Heart left ventricle (tissue), 16 donors: Measurements from ENCODE around the gene NOVA2. TPM values are rescaled to one million over a fixed set of nuclear protein-coding genes. Genes with fewer than 3 reads are reported as not detected.

ENCODE experiments used
- ATAC-seq, 4 donors: fragments of 200-7000 bp; cut with Tn5 transposase; one replicate each; pipeline ENCODE4 v1.9.1; 2020 to 2022; ENCODE audit warnings: moderate library complexity in 4 of 4, mild to moderate bottlenecking in 3 of 4, moderate number of reproducible peaks in 1 of 4
- DNase-seq, 5 donors: peaks; one replicate each; pipeline ENCODE4 v3.0.0-alpha.2; 2020
- H3K27ac ChIP-seq, 12 donors: fragments of 200-600 bp; sonication (generic) in 4 of 12; one replicate each; pipeline versions ENCODE4 v1.5.0 to v1.8.0; 2016 to 2022; ENCODE audit warnings: mild to moderate bottlenecking in 2 of 12
- H3K27me3 ChIP-seq, 9 donors: fragments of 200-600 bp; sonication (generic) in 2 of 9; one replicate each; pipeline versions ENCODE4 v1.5.1 to v1.8.0; 2016 to 2022; ENCODE audit warnings: mild to moderate bottlenecking in 3 of 9
- H3K36me3 ChIP-seq, 9 donors: fragments of 200-600 bp; sonication (generic) in 2 of 9; one replicate each; pipeline versions ENCODE4 v1.5.0 to v1.8.0; 2018 to 2022; ENCODE audit warnings: mild to moderate bottlenecking in 2 of 9
- H3K4me1 ChIP-seq, 12 donors: fragments of 200-600 bp; sonication (generic) in 4 of 12; one replicate each; pipeline versions ENCODE4 v1.5.0 to v1.8.0; 2016 to 2022; ENCODE audit warnings: mild to moderate bottlenecking in 3 of 12
- H3K4me3 ChIP-seq, 12 donors: fragments of 200-600 bp; sonication (generic) in 4 of 12; one replicate each; pipeline versions ENCODE4 v1.5.0 to v1.8.0; 2017 to 2022; ENCODE audit warnings: mild to moderate bottlenecking in 9 of 12, moderate library complexity in 4 of 12
- H3K9me3 ChIP-seq, 12 donors: fragments of 200-600 bp; sonication (generic) in 4 of 12; one replicate each; pipeline versions ENCODE4 v1.5.0 to v1.8.0; 2016 to 2022; ENCODE audit warnings: mild to moderate bottlenecking in 1 of 12
- CTCF ChIP-seq, 12 donors: fragments of 200-600 bp; sonication (generic) in 4 of 12; IDR thresholded peaks; one replicate each; pipeline versions ENCODE4 v1.5.0 to v1.8.0; 2018 to 2022; ENCODE audit warnings: antibody characterized with exemption in 12 of 12, mild to moderate bottlenecking in 5 of 12
- POLR2A ChIP-seq, 2 donors: fragments of 450-650 bp; IDR thresholded peaks; one replicate each; pipeline ENCODE4 v1.6.1; 2017; ENCODE audit warnings: antibody characterized with exemption in 2 of 2, mild to moderate bottlenecking in 2 of 2, moderate library complexity in 2 of 2
- WGBS, 4 donors: extraction: QIAGEN DNeasy Blood & Tissue Kit in 2 of 4; methylation state at CpG; one replicate each; pipeline versions ENCODE4 v1.1.5 to v1.1.7; 2013 to 2018; 5-methylcytosine and 5-hydroxymethylcytosine counted together
- intact Hi-C, 10 donors: fragments of 100-400 bp; cut with DNase I; formaldehyde crosslinking; loops; one replicate each; pipeline versions ENCODE4 v1.11.1 to v1.14.2; 2022
- polyA plus RNA-seq, 2 donors: library from polyadenylated mRNA; stranded (reverse); fragments of 200-250 nt; gene quantifications; one replicate each; pipeline ENCODE4 v1.2.3, GENCODE V29; 2013
- total RNA-seq, 9 donors: library from RNA; depleted of rRNA in 2 of 9; stranded (reverse); fragments of >200 nt in 2 of 9; fragmentation: NEBNext Ultra II Directional in 3 of 9; extraction: Animal tissue kit (Norgen Biotek cat#: 25700) in 3 of 9; gene quantifications; one replicate each; pipeline versions ENCODE4 v1.1.0 to v1.2.4, GENCODE V29; 2016 to 2023
- donor health status: ischemic (EF 13 %, LVEDD 7.1; RV severe dilation, severe dysfunction).
- donor health status: healthy with polysubstance abuse.
- donor health status: DM: no; HTN: yes; CAD: no.
- donor health status: DM: no; HTN: no; CAD: no.
- donor health status: ischemic (EF 25% LVEDD 6.9; RV normal size, moderate dysfunction).
- donor health status: ischemic (EF 25% LVEDD 5.7; RV mildly dilated, moderate dysfunction).
- donor health status: healthy.
- donor health status: DM: yes; HTN: yes; CAD: no.
- donor health status: ischemic (EF 35%, LVEDD 5.7; RV mildly dilated, moderate dysfunction).
- donor health status: nonischemic (EF 11% LVEDD 7.7; RV severe dilation, severe dysfunction).
- donor health status: DM: yes; HTN: yes; CAD: no.
- donor health status: PGD.
- donor health status: ischemic (EF 29% LVEDD 5.4; RV normal size, mild dysfunction).
- donor health status: nonischemic (EF 23%, LVEDD 6.1; RV moderate dilation, normal function).

NOVA2 gene
- total and polyA plus RNA-seq, 11 donors, result 2.2 to 10.0 (median 4.8) TPM

GRCh38 chr19:45972081-45972946 lies 1.4 kb downstream of the NOVA2 start:
- WGBS, 4 donors, result 14 to 19% (median 17%) methylated on average over 18 of the region's 18 CpGs
- intact Hi-C loops, result no loop called here
- H3K4me1 ChIP-seq, result peaks cover 0 to 28% (median 6%) of the 10 kb centered on the region in 12 donors
- TF ChIP-seq POLR2A (IDR thresholded peaks at IDR 0.05), result peak in 1 of 2 donors; percentile 31
- TF ChIP-seq CTCF (IDR thresholded peaks at IDR 0.05), result no peak
- no peaks in the 10 kb centered on the region for H3K9me3 ChIP-seq
- ATAC-seq (peak; percentile 48 to 87 (median 54)), DNase-seq (peak in 3 of 5 donors; percentile 45 to 59 (median 48))
- peak overlapping the region; percentile 32 to 68 (median 57) for H3K4me3 ChIP-seq
- H3K27ac ChIP-seq, result peak overlapping the region; percentile 52 to 92 (median 82)
- peaks cover 8 to 60% (median 40%) of the 10 kb centered on the region in 9 donors for H3K27me3 ChIP-seq
- peaks cover 0 to 2% (median 0%) of the 10 kb centered on the region in 9 donors for H3K36me3 ChIP-seq

- intact Hi-C loops, result loop anchor here in 2 of 10 donors (1.0 to 2.0 kb wide), 2 partner anchors 15 kb away; no protein-coding TSS in a partner anchor
- peaks cover 8 to 57% (median 40%) of the 10 kb centered on the region in 9 donors for H3K27me3 ChIP-seq
- H3K4me3 ChIP-seq, result peak overlapping the region in 11 of 12 donors; percentile 43 to 68 (median 58)
- DNase-seq (peak in 4 of 5 donors; percentile 29 to 66 (median 55)), ATAC-seq (peak in 3 of 4 donors; percentile 49 to 66 (median 53))
- peaks cover 0 to 28% (median 6%) of the 10 kb centered on the region in 12 donors for H3K4me1 ChIP-seq
- no peaks in the 10 kb centered on the region for H3K9me3 ChIP-seq
- WGBS, 4 donors, result 8 to 19% (median 9%) methylated on average over 11 of the region's 11 CpGs
- TF ChIP-seq CTCF (IDR thresholded peaks at IDR 0.05) (no peak), POLR2A (IDR thresholded peaks at IDR 0.05) (no peak)
- H3K36me3 ChIP-seq, result peaks cover 0 to 2% (median 0%) of the 10 kb centered on the region in 9 donors
- peak overlapping the region in 11 of 12 donors; percentile 56 to 92 (median 85) for H3K27ac ChIP-seq
Observed at GRCh38 chr19:45971260-45971902, 2.3 kb downstream of the NOVA2 start.

- Histone ChIP-seq H3K36me3 (peaks cover 0 to 2% (median 0%) of the 10 kb centered on the region in 9 donors), H3K27ac (peak overlapping the region in 1 of 12 donors; percentile 9), H3K27me3 (peaks cover 6 to 46% (median 33%) of the 10 kb centered on the region in 9 donors), H3K4me1 (peaks cover 0 to 28% (median 6%) of the 10 kb centered on the region in 12 donors), H3K9me3 (no peaks in the 10 kb centered on the region), H3K4me3 (no peak overlapping the region)
- 65 to 76% (median 71%) methylated on average over 5 of the region's 5 CpGs for WGBS, 4 donors
- no peak for ATAC-seq
- no peak for TF ChIP-seq CTCF (IDR thresholded peaks at IDR 0.05)
- no peak for TF ChIP-seq POLR2A (IDR thresholded peaks at IDR 0.05)
- no peak for DNase-seq
- intact Hi-C loops, result loop anchor here in 1 of 10 donors (2.0 kb wide), 1 partner anchor 13 kb away; no protein-coding TSS in a partner anchor
Observed at GRCh38 chr19:45969676-45970075, 4.0 kb downstream of the NOVA2 start.
